ENCODE results near the gene TP73.
A peak's percentile ranks its signal among the peaks of the same experiment; 100 is the strongest.

The TP73 gene

DNA sequence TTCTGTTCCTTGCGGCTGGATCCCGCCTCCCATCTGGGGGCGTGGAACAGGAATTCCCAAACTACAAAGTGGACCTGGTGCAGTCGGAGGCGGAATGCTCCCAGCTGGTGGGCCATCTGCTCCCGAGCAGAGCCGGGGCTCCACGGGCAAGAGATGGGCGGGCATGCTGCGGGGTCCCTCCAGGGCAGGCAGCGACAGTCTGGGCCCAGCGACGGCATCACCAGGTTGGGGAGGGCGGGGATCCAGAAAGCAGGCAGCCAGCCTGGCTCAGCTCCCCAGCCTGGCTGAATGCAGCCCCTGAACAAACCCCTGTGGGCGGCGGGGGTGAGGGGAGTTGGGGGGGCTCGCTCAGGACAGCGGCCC is 44.6 kb upstream of the TP73 start:
- TF ChIP-seq CTCF (IDR thresholded peaks at IDR 0.05; ENCODE audit: insufficient read depth, low read depth, low read length, missing control alignments) = no peak
- H3K4me3 ChIP-seq (ENCODE audit: low read length) = no peak overlapping the region
- DNase-seq (ENCODE audit: low read depth) = no peak

- H3K4me3 ChIP-seq (ENCODE audit: low read length) = no peak overlapping the region
- DNase-seq (ENCODE audit: low read depth) = no peak
- no peak for TF ChIP-seq CTCF (IDR thresholded peaks at IDR 0.05; ENCODE audit: insufficient read depth, low read depth, low read length, missing control alignments)
These were observed 44.2 kb upstream of the TP73 start for GRCh38 chr1:3608154-3608553.

DNA sequence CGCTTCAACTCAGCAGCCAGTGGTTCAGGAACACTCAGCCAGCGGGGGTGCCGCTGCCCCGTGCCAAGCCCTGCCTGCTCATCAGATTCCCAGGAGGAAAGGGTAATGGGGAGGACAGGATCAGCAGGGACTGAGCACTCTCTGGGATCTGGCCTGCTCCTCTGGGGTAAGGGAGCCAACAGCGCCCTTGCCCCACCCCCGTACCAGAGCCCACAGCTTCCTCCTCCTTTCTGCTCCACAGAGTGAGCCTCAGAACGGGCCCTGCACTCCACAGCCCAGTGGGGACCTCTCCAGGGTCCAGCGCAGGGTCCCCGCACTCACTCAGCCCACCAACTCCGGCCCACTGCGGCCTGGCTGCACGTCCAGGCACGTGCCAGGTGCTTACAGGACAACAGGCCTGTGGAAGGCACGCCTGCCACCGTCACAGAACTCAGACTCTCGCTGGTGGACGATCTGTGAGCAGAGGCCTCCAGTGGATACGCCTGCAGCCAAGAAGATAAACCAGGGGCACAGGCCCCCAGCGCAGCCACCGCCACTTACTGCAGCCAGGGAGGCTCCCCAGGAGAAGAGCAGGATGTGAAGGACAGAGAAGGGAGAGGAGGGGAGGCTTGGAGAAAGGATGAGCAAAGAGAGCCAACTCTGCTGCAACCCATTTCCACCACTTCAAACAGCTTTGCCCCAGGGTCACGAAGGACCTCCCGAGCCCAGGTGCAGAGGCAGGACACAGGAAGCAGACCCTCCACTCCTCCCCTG is 43.1 kb upstream of the TP73 start:
- TF ChIP-seq CTCF (IDR thresholded peaks at IDR 0.05; ENCODE audit: insufficient read depth, low read depth, low read length, missing control alignments) = no peak
- H3K4me3 ChIP-seq (ENCODE audit: low read length) = no peak overlapping the region
- DNase-seq (ENCODE audit: low read depth) = no peak

GRCh38 chr1:3609769-3610526 is 42.4 kb upstream of the TP73 start:
- no peak overlapping the region for H3K4me3 ChIP-seq (ENCODE audit: low read length)
- TF ChIP-seq CTCF (IDR thresholded peaks at IDR 0.05; ENCODE audit: insufficient read depth, low read depth, low read length, missing control alignments) = no peak
- no peak for DNase-seq (ENCODE audit: low read depth)

DNA sequence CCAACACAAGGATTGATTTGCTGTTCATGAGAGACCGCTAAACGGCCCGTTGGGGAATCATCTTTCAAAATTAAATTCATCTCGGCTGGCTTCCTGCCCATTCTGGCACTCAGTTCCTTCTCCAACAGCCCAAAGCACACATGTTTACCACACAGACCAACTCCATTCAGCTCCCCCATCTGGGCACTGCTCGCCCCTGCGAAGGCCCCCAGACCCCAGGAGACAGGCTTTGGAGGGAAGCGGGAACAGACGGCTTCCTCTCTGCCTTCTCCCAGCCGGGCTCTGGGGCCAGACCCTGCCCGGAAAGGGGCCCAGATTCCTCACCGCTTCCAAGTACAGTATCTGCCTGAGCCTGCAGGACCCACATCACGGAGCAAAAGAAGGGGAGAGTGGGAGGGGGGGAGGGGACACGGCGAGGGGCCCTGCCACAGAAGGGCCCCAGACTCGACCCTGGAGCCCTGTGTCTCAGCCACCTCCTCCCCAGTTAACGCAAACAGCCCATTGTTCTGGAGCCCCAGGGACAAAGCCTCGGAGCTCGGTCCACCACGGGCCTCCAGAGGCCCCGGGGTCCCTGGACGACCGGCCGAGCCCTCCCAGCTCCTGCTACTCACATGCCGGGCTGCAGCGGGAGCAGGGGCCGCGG is 41.7 kb upstream of the TP73 start:
- DNase-seq (ENCODE audit: low read depth) = no peak
- no peak overlapping the region for H3K4me3 ChIP-seq (ENCODE audit: low read length)
- no peak for TF ChIP-seq CTCF (IDR thresholded peaks at IDR 0.05; ENCODE audit: insufficient read depth, low read depth, low read length, missing control alignments)

DNA sequence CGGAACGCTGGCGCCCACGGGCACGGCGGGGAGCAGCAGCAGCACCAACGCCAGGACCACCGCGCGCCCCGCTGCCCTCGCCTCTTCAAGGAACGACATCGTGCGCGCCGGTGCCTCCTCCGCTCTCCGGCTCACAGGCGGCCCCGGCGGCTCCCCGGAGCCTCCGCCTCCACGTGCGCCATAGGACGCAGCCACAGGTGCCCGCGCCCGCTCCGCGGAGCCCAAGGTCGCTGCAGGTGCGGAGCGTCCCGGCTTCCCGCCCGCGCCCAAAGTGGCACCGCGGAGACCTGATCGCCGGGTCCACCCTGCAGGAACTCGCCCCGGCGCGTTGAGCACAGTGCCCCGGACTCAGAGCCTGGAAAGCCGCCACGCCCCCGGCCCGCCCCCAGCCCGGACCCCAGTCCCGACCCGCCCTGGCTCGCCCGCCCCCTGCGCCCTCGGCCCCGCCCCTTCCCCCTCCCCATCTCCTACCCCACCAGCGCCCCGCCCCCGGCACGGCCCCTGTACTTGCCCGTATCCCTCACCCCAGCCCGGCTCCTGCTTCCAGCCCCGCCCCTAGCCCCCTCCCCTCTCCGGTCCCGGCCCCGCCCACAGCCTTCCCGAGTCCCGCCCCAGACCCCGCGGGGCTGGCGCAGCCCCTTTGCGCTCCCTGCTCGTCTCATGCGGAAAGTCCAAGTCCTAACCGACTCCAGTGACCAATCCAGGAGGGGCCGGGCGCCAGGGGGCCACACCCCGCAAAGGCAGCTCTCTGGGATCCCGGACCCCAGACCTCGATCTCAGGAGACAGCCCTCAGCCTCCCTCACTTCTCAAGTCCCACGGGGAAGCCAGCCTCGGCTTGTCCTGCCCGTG is 40.9 kb upstream of the TP73 start, which contains the start of gene MEGF6:
TSS of gene MEGF6 (minus strand) at position 339 of the 850 bp plus-strand sequence. CDS start at position 99, 240 bp downstream.
- DNase-seq (ENCODE audit: low read depth) = peak; percentile 33
- no peak within 1 kb of the TSS for H3K4me3 ChIP-seq (ENCODE audit: low read length)
- TF ChIP-seq CTCF (IDR thresholded peaks at IDR 0.05; ENCODE audit: insufficient read depth, low read depth, low read length, missing control alignments) = no peak
